ENCODE measurements around the gene PIR. TPM values are rescaled to one million over a fixed set of nuclear protein-coding genes. Genes with fewer than 3 reads are reported as not detected.

The PIR gene
- total RNA-seq, 1 donor from 2014 or later, result 4.9 TPM

- no peak overlapping the region for H3K4me3 ChIP-seq (ENCODE audit: low read depth, low read length)
- peaks cover 2% of the 10 kb centered on the region for H3K27me3 ChIP-seq (ENCODE audit: control insufficient read depth, insufficient read depth, low read length)
- no peak for TF ChIP-seq CTCF (IDR thresholded peaks at IDR 0.05; ENCODE audit: insufficient read depth, low read length, poor library complexity, severe bottlenecking)
- DNase-seq (ENCODE audit: low read depth), result no peak
- H3K36me3 ChIP-seq (ENCODE audit: control insufficient read depth, insufficient read depth, low read length), result no peaks in the 10 kb centered on the region
Observed at GRCh38 chrX:15499976-15500375, 6.8 kb upstream of the PIR start.

GRCh38 chrX:15498741-15499140, 5.6 kb upstream of the PIR start:
- TF ChIP-seq CTCF (IDR thresholded peaks at IDR 0.05; ENCODE audit: insufficient read depth, low read length, poor library complexity, severe bottlenecking), result no peak
- H3K27me3 ChIP-seq (ENCODE audit: control insufficient read depth, insufficient read depth, low read length), result peaks cover 2% of the 10 kb centered on the region
- no peak overlapping the region for H3K4me3 ChIP-seq (ENCODE audit: low read depth, low read length)
- no peaks in the 10 kb centered on the region for H3K36me3 ChIP-seq (ENCODE audit: control insufficient read depth, insufficient read depth, low read length)
- DNase-seq (ENCODE audit: low read depth), result no peak

- no peaks in the 10 kb centered on the region for H3K36me3 ChIP-seq (ENCODE audit: control insufficient read depth, insufficient read depth, low read length)
- no peak for DNase-seq (ENCODE audit: low read depth)
- TF ChIP-seq CTCF (IDR thresholded peaks at IDR 0.05; ENCODE audit: insufficient read depth, low read length, poor library complexity, severe bottlenecking), result peak; percentile 61
- no peak overlapping the region for H3K4me3 ChIP-seq (ENCODE audit: low read depth, low read length)
- peaks cover 2% of the 10 kb centered on the region for H3K27me3 ChIP-seq (ENCODE audit: control insufficient read depth, insufficient read depth, low read length)
Observed at GRCh38 chrX:15497865-15498264, 4.7 kb upstream of the PIR start.

- no peak for DNase-seq (ENCODE audit: low read depth)
- peaks cover 2% of the 10 kb centered on the region for H3K27me3 ChIP-seq (ENCODE audit: control insufficient read depth, insufficient read depth, low read length)
- no peak for TF ChIP-seq CTCF (IDR thresholded peaks at IDR 0.05; ENCODE audit: insufficient read depth, low read length, poor library complexity, severe bottlenecking)
- H3K4me3 ChIP-seq (ENCODE audit: low read depth, low read length), result no peak overlapping the region
- H3K36me3 ChIP-seq (ENCODE audit: control insufficient read depth, insufficient read depth, low read length), result no peaks in the 10 kb centered on the region
Observed at GRCh38 chrX:15496824-15497223, 3.7 kb upstream of the PIR start.

- H3K27me3 ChIP-seq (ENCODE audit: control insufficient read depth, insufficient read depth, low read length), result no peaks in the 10 kb centered on the region
- no peaks in the 10 kb centered on the region for H3K36me3 ChIP-seq (ENCODE audit: control insufficient read depth, insufficient read depth, low read length)
- no peak for DNase-seq (ENCODE audit: low read depth)
- H3K4me3 ChIP-seq (ENCODE audit: low read depth, low read length), result no peak overlapping the region
- no peak for TF ChIP-seq CTCF (IDR thresholded peaks at IDR 0.05; ENCODE audit: insufficient read depth, low read length, poor library complexity, severe bottlenecking)
Observed at GRCh38 chrX:15495801-15496200, 2.7 kb upstream of the PIR start.

GRCh38 chrX:15492469-15492868, 664 bp downstream of the PIR start:
- DNase-seq (ENCODE audit: low read depth), result no peak
- TF ChIP-seq CTCF (IDR thresholded peaks at IDR 0.05; ENCODE audit: insufficient read depth, low read length, poor library complexity, severe bottlenecking), result no peak

More at GRCh38 chrX:15492469-15492868, 664 bp downstream of the PIR start:
- H3K4me3 ChIP-seq (ENCODE audit: low read depth, low read length), result peak overlapping the region; percentile 48
- no peaks in the 10 kb centered on the region for H3K27me3 ChIP-seq (ENCODE audit: control insufficient read depth, insufficient read depth, low read length)
- no peaks in the 10 kb centered on the region for H3K36me3 ChIP-seq (ENCODE audit: control insufficient read depth, insufficient read depth, low read length)

Measured in kidney epithelial cell (primary cell).